HG03139 (cell line): ENCODE data around the gene CPB2.

ENCODE experiments used
- ATAC-seq: cut with Tn5 transposase; IDR thresholded peaks from one replicate; pipeline ENCODE4 v1.9.1; 2021; ENCODE audit not compliant: unreplicated experiment

CPB2 gene

GRCh38 chr13:46101002-46101401, 3.8 kb downstream of the CPB2 start:
- ATAC-seq, result no peak

GRCh38 chr13:46100191-46100815, 4.5 kb downstream of the CPB2 start:
- ATAC-seq, result no peak

- ATAC-seq, result no peak
Observed at GRCh38 chr13:46097663-46098062, 7.2 kb downstream of the CPB2 start.

GRCh38 chr13:46097015-46097414, 7.8 kb downstream of the CPB2 start:
- ATAC-seq, result no peak

GRCh38 chr13:46094478-46094877, 10.4 kb downstream of the CPB2 start:
- no peak for ATAC-seq

- ATAC-seq, result no peak
Observed at GRCh38 chr13:46088821-46089562, 15.8 kb downstream of the CPB2 start.

GRCh38 chr13:46087481-46087880, 17.4 kb downstream of the CPB2 start:
- ATAC-seq, result no peak

- no peak for ATAC-seq
Observed at GRCh38 chr13:46086985-46087384, 17.8 kb downstream of the CPB2 start.

GRCh38 chr13:46086421-46086922, 18.4 kb downstream of the CPB2 start:
- no peak for ATAC-seq

- ATAC-seq, result no peak
Observed at GRCh38 chr13:46085737-46086136, 19.1 kb downstream of the CPB2 start.

GRCh38 chr13:46082324-46082723, 22.5 kb downstream of the CPB2 start:
- no peak for ATAC-seq

GRCh38 chr13:46079770-46080169, 25.1 kb downstream of the CPB2 start:
- ATAC-seq, result no peak

- no peak for ATAC-seq
Observed at GRCh38 chr13:46077265-46077664, 27.6 kb downstream of the CPB2 start.

- ATAC-seq, result no peak
Observed at GRCh38 chr13:46076827-46077226, 28.0 kb downstream of the CPB2 start.

- no peak for ATAC-seq
Observed at GRCh38 chr13:46075811-46076210, 29.0 kb downstream of the CPB2 start.

- ATAC-seq, result no peak
Observed at GRCh38 chr13:46071590-46072249, 33.1 kb downstream of the CPB2 start.

GRCh38 chr13:46063292-46063691, 41.5 kb downstream of the CPB2 start:
- no peak for ATAC-seq

GRCh38 chr13:46062185-46062584, 42.6 kb downstream of the CPB2 start:
- ATAC-seq, result no peak

GRCh38 chr13:46059405-46059804, 45.4 kb downstream of the CPB2 start:
- ATAC-seq, result no peak

- no peak for ATAC-seq
Observed at GRCh38 chr13:46058268-46058667, 46.6 kb downstream of the CPB2 start.

- ATAC-seq, result no peak
Observed at GRCh38 chr13:46057256-46058015, 47.4 kb downstream of the CPB2 start.
